Calu3 (cell line): ENCODE results near the gene PCSK6. TPM values are rescaled to one million over a fixed set of nuclear protein-coding genes. Genes with fewer than 3 reads are reported as not detected.
"Not testable (repeated sequence)": the region's sequence is repeated elsewhere in the genome, so short reads cannot be mapped to it uniquely, and the experiment has no call there.

ENCODE experiments used
- BruUV-seq: library from RNA; stranded (reverse); fragments of 400-500 nt; replicated peaks from 2 replicates; lab custom pipeline; 2021; lab: Mats Ljungman, UMichigan
- CTCF ChIA-PET: fragments of 300-600 bp; sonication (Branson Sonifier 250); formaldehyde crosslinking; loops from one replicate; lab custom pipeline; 2022; ENCODE audit warnings: antibody characterized with exemption; lab: Charles Lee
- DNase-seq: peaks from one replicate; pipeline ENCODE4 v3.0.0; 2022
- H3K27ac Mint-ChIP-seq: one replicate; pipeline ENCODE4 v1.8.0; 2022; ENCODE audit warnings: mixed read lengths; ENCODE audit not compliant: unreplicated experiment
- H3K27me3 Mint-ChIP-seq: one replicate; pipeline ENCODE4 v1.8.0; 2022; ENCODE audit warnings: mixed read lengths; ENCODE audit not compliant: unreplicated experiment
- H3K36me3 Mint-ChIP-seq: one replicate; pipeline ENCODE4 v1.8.0; 2022; ENCODE audit warnings: mild to moderate bottlenecking, moderate library complexity, mixed read lengths; ENCODE audit not compliant: insufficient read depth, unreplicated experiment
- H3K4me1 Mint-ChIP-seq: one replicate; pipeline ENCODE4 v1.8.0; 2022; ENCODE audit warnings: mild to moderate bottlenecking, low read depth, mixed read lengths; ENCODE audit not compliant: unreplicated experiment
- H3K4me3 Mint-ChIP-seq: one replicate; pipeline ENCODE4 v1.8.0; 2022; ENCODE audit warnings: mild to moderate bottlenecking, low read depth, moderate library complexity, mixed read lengths; ENCODE audit not compliant: unreplicated experiment
- H3K9me3 Mint-ChIP-seq: one replicate; pipeline ENCODE4 v1.8.0; 2022; ENCODE audit warnings: low read depth, mixed read lengths; ENCODE audit not compliant: unreplicated experiment
- CTCF ChIP-seq: fragments of 200-600 bp; IDR thresholded peaks from one replicate; pipeline ENCODE4 v1.8.0; 2022; ENCODE audit warnings: antibody characterized with exemption; ENCODE audit not compliant: unreplicated experiment
- intact Hi-C: fragments of 100-400 bp; cut with micrococcal nuclease; formaldehyde crosslinking; loops from one replicate; pipeline ENCODE4 v1.10.0; 2022; ENCODE audit not compliant: unreplicated experiment
- total RNA-seq: library from RNA; stranded (reverse); gene quantifications from 2 replicates; pipeline ENCODE4 v1.2.3, GENCODE V29; 2022

Gene PCSK6
- total RNA-seq, 1 experiment from 2014 or later, result 5.1 TPM

GRCh38 chr15:101294731-101295606, 194.5 kb downstream of the PCSK6 start, which contains the start of gene SNRPA1:
Gene SNRPA1, minus strand, starts transcription at chr15:101295248. Its CDS starts 70 bp downstream, at chr15:101295178.
- Mint-ChIP-seq H3K36me3 (peaks cover 64% of the 10 kb centered on the region), H3K27me3 (no peaks in the 10 kb centered on the region), H3K4me1 (no peaks in the 10 kb centered on the region), H3K27ac (peak within 1 kb of the TSS; percentile 89), H3K9me3 (no peaks in the 10 kb centered on the region), H3K4me3 (peak within 1 kb of the TSS; percentile 98)
- no peak for TF ChIP-seq CTCF
- intact Hi-C loops, result no loop called here
- no TSS peak for BruUV-seq
- CTCF ChIA-PET, result interaction anchor here (1.7 kb wide), 1 partner anchor 207 kb away, joined by 5 read pairs; no protein-coding TSS in a partner anchor
- peak; percentile 99 for DNase-seq

GRCh38 chr15:101293122-101293521, 196.4 kb downstream of the PCSK6 start:
- no peak for TF ChIP-seq CTCF
- H3K4me3 Mint-ChIP-seq, result peak overlapping the region; percentile 98
- peaks cover 82% of the 10 kb centered on the region for H3K36me3 Mint-ChIP-seq
- CTCF ChIA-PET, result no interaction called here
- no peak for DNase-seq
- no TSS peak for BruUV-seq
- no peaks in the 10 kb centered on the region for H3K9me3 Mint-ChIP-seq
- no peaks in the 10 kb centered on the region for H3K27me3 Mint-ChIP-seq
- peaks cover 12% of the 10 kb centered on the region for H3K4me1 Mint-ChIP-seq
- intact Hi-C loops, result no loop called here
- H3K27ac Mint-ChIP-seq, result peak overlapping the region; percentile 89

- BruUV-seq, result no TSS peak
- Mint-ChIP-seq H3K4me1 (peaks cover 12% of the 10 kb centered on the region), H3K4me3 (no peak overlapping the region), H3K27ac (peak overlapping the region; percentile 75), H3K9me3 (no peaks in the 10 kb centered on the region), H3K27me3 (no peaks in the 10 kb centered on the region), H3K36me3 (peaks cover 87% of the 10 kb centered on the region)
- intact Hi-C loops, result loop anchor here (2.0 kb wide), 1 partner anchor 58 kb away; no protein-coding TSS in a partner anchor
- peak; percentile 36 for DNase-seq
- CTCF ChIA-PET, result interaction anchor here (0.7 to 1.8 kb wide), 5 partner anchors 13 to 363 kb away, joined by 3 to 9 read pairs (median 5); partner anchors contain the start of gene TM2D3
- TF ChIP-seq CTCF, result peak; percentile 75
Measured at GRCh38 chr15:101288905-101289513, 200.5 kb downstream of the PCSK6 start.

- H3K36me3 Mint-ChIP-seq, result peaks cover 88% of the 10 kb centered on the region
- H3K27me3 Mint-ChIP-seq, BruUV-seq, H3K9me3 Mint-ChIP-seq, H3K4me3 Mint-ChIP-seq, intact Hi-C loops, DNase-seq, H3K27ac Mint-ChIP-seq: not testable (repeated sequence)
- CTCF ChIA-PET, result interaction anchor here (0.7 kb wide), 2 partner anchors 83 to 404 kb away, joined by 3 to 4 read pairs; no protein-coding TSS in a partner anchor
- H3K4me1 Mint-ChIP-seq, result peaks cover 12% of the 10 kb centered on the region
Measured at GRCh38 chr15:101287342-101287741, 202.2 kb downstream of the PCSK6 start.
